SK-N-SH (cell line): ENCODE results near the gene MYORG.
"Not testable (repeated sequence)": the region's sequence is repeated elsewhere in the genome, so short reads cannot be mapped to it uniquely, and the experiment has no call there.

Source experiments
- CTCF ChIP-seq: fragments of 200-600 bp; sonication (generic); IDR thresholded peaks from 2 replicates; pipeline ENCODE4 v1.6.1; 2017; ENCODE audit warnings: antibody characterized with exemption, mild to moderate bottlenecking, moderate library complexity
- EZH2phosphoT487 ChIP-seq: fragments of 200-600 bp; sonication (generic); IDR thresholded peaks from 2 replicates; pipeline ENCODE4 v1.6.1; 2017; ENCODE audit warnings: low read depth, mixed run types, mild to moderate bottlenecking, antibody characterized with exemption, moderate library complexity, borderline replicate concordance
- JUND ChIP-seq: IDR thresholded peaks from 2 replicates; pipeline ENCODE4 v1.4.0; 2012
- RCOR1 ChIP-seq: fragments of 150-350 bp; IDR thresholded peaks from 2 replicates; pipeline ENCODE4 v1.6.1; 2017; ENCODE audit warnings: antibody characterized with exemption, low read length
- REST ChIP-seq: IDR thresholded peaks from 2 replicates; pipeline ENCODE4 v1.6.1; 2012; ENCODE audit warnings: mild to moderate bottlenecking, low read depth, low read length, moderate library complexity
- TCF12 ChIP-seq: IDR thresholded peaks from 2 replicates; pipeline ENCODE4 v1.4.0; 2012

GRCh38 chr9:34368796-34369195 lies 7.9 kb downstream of the MYORG start:
- TF ChIP-seq TCF12, CTCF, REST, EZH2phosphoT487, RCOR1, JUND: not testable (repeated sequence)
